Keratinocyte (primary cell): ENCODE measurements around the gene DCPS.

Experiments
- EZH2 ChIP-seq: IDR thresholded peaks from one replicate; pipeline ENCODE4 v1.6.1; 2012; ENCODE audit warnings: inconsistent platforms, mild to moderate bottlenecking, low read length, moderate library complexity
- TF ChIP-seq, protein P1 (sequence below), 3 experiments: IDR thresholded peaks in 1 of 3; conservative IDR thresholded peaks in 1 of 3; optimal IDR thresholded peaks in 1 of 3; 2 replicates in 2 of 3; 3 replicates in 1 of 3; pipeline versions ENCODE3 to v1.5.1; 2011; ENCODE audit warnings: low read length in 3 of 3, mild to moderate bottlenecking in 3 of 3, moderate library complexity in 2 of 3, control low read depth in 1 of 3, inconsistent platforms in 1 of 3; ENCODE audit not compliant: insufficient read depth in 2 of 3; ENCODE audit errors: extremely low read depth in 1 of 3

DNA sequence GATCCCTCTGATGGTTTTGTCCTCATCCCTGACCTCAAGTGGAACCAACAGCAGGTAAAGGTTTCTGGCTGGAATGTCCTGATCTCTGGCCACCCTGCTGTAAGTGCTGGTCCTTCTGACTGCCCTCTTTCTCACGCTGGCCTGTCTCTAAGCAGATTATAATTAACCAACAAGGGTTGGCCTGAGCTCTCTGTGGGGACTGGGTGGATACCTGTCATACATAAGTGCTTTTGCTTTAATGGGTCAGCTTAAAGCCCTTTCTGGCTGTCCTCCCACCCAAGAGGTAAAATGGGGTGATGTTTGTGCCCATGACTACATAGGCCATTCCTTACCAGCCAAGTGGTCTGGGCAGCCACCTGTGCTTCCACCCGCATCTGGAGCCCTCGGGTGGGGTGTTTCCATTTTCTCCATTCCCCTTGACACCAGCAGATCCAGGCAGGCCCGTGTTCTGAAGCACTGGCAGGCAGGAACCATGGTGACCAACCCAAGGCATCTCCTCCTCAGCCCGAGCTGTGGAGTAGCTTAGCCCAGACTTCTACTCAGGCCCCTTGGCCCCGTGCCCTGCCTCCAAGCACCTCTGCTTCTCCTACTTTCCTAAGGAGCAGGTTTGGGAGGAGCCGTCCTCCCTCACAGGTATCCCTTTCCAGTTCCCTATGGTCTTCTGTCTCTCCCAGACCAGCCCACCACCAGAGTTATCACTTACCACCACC is 34.6 kb downstream of the DCPS start:
- TF ChIP-seq, protein P1, sequence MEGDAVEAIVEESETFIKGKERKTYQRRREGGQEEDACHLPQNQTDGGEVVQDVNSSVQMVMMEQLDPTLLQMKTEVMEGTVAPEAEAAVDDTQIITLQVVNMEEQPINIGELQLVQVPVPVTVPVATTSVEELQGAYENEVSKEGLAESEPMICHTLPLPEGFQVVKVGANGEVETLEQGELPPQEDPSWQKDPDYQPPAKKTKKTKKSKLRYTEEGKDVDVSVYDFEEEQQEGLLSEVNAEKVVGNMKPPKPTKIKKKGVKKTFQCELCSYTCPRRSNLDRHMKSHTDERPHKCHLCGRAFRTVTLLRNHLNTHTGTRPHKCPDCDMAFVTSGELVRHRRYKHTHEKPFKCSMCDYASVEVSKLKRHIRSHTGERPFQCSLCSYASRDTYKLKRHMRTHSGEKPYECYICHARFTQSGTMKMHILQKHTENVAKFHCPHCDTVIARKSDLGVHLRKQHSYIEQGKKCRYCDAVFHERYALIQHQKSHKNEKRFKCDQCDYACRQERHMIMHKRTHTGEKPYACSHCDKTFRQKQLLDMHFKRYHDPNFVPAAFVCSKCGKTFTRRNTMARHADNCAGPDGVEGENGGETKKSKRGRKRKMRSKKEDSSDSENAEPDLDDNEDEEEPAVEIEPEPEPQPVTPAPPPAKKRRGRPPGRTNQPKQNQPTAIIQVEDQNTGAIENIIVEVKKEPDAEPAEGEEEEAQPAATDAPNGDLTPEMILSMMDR (optimal IDR thresholded peaks at IDR 0.05 in 1 of 3, IDR thresholded peaks at IDR 0.05 in 1 of 3, conservative IDR thresholded peaks at IDR 0.05 in 1 of 3; ENCODE audit: extremely low read depth in 1 of 3, insufficient read depth in 2 of 3, low read length in 3 of 3), result no peak
- no peak for TF ChIP-seq EZH2
